Cardiac septum (tissue), 1 donor: ENCODE data around the gene CPEB1. TPM values are rescaled to one million over a fixed set of nuclear protein-coding genes. Genes with fewer than 3 reads are reported as not detected.
"Not testable (repeated sequence)": the region's sequence is repeated elsewhere in the genome, so short reads cannot be mapped to it uniquely, and the experiment has no call there.

Experiments used
- DNase-seq: peaks from one replicate; pipeline ENCODE4 v3.0.0-alpha.2; 2020; ENCODE audit warnings: low spot score
- intact Hi-C: fragments of 100-400 bp; cut with DNase I; formaldehyde crosslinking; loops from one replicate; pipeline ENCODE4 v1.14.0; 2022
- total RNA-seq: library from RNA; stranded (reverse); fragmentation: NEBNext Ultra II Directional; extraction: Animal tissue kit (Norgen Biotek cat#: 25700); gene quantifications from one replicate; pipeline ENCODE4 v1.2.1, GENCODE V29; 2021
- donor health status: DM: no; HTN: no; CAD: no.

Gene CPEB1
- total RNA-seq, 1 donor from 2014 or later: 3.1 TPM

DNA sequence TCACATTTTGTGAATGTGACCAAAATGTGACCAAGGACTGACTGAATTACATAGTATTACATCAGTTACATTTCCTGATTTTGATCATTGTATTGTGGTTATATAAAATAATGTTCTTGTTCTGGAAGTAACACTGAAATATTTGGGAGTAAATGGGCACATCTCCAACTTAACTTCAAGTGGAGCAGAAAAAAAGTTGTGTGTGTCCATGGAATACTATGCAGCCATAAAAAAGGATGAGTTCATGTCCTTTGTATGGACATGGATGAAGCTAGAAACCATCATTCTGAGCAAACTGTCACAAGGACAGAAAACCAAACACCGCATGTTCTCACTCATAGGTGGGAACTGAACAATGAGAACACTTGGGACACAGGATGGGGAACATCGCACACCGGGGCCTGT is 112.7 kb downstream of the CPEB1 start:
- DNase-seq, intact Hi-C loops: not testable (repeated sequence)

DNA sequence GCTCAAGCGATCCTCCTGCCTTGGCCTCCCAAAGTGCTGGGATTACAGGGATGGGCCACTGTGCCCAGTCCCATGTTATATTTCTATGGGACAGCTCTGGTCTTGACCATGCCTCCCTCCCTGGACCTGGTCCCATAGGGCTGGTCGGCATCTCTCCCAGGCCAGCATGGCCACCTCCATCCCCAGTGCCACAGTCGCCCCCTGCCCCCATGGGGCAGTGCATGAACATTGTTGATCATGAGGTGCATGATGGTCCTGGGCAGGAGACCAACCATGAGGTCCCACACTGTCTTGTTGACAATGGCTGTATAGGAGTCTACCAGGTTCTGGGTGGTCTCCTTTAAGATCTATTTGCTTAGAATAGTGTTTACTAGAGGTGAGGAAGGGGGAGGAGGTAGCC is 113.4 kb downstream of the CPEB1 start:
- intact Hi-C loops: no loop called here
- no peak for DNase-seq

DNA sequence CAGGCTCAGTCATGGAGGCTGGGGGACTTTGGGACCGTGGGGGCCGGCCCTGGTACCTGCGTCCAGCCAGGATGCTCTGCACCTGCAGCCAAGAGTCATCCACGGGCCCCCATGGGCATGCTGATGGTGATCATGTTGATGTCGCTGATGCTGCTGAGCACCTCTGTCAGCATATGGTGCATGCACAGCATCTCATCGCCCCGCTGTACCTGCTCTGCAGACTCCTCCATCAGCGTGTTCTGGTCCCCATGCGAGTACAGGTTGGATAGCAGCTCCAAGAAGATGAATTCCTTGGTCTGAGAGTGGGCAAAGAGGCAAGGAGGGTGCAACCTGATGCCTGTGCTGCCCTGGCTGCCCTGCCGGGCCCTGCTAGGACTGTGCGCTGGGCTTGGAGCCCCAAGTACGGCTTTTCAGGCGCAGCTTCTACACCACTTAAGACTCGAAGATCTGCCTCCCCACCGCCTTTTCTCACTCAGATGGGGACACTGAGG is 114.1 kb downstream of the CPEB1 start:
- DNase-seq: no peak
- intact Hi-C loops: no loop called here

- DNase-seq: no peak
- intact Hi-C loops: no loop called here
Measured at GRCh38 chr15:82532383-82532990, 114.7 kb downstream of the CPEB1 start.

GRCh38 chr15:82531496-82532382 is 115.4 kb downstream of the CPEB1 start:
- no peak for DNase-seq
- intact Hi-C loops: no loop called here

DNA sequence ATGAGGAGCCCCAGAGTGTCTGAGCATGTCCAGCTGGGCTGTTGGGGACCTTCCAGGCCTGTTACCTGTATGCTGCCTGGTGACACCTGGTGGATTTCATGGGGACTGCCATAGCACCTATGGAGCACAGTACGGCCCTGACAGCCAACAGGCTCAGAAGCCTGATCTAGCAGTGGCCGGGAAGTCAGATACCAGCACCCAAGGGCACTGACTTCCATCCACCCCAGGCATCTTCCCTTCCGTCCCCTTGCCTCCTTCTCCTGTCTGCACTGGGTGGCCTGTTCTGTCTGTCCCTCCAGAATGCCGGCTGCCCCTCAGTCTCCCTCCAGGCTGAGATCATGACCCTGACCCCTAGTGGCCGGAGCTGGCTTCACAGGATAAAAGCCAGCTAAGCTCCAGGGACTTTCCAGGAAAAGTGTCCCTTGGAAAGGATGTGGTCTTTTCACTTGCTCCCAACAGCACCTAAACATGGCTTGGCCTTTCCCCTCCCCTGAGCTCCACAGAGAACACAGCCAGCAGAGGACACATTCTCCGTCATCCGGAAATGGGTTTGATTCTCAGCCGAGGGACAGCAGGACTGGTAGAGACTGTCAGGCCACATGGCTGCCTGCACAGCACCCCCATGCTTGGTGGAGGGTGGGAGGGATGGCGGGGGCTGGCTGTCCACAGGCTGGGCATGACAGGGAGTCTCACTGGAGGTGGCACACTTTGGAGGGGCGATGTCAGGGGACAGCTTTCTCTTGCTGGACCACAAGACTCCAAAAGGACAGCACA is 116.4 kb downstream of the CPEB1 start:
- intact Hi-C loops: no loop called here
- DNase-seq: no peak

DNA sequence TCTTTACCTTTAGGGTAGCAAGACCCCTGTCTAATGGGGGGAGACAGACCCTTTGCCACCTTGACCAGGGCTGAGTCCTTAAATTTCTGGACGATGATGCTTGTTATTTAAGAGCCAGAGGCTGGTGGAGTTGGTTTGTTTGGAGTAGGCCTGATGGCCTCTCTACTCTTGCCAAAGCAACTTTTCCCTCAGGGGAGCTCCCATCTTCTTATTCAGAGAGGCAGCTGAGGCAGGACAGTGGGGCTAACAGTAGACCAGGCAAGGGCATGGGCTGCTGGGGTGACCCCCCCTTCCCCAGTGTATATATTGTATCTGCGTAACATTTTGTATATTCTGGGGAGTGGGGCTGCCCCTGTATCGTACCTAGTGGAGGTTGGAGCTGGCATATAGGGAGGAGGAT is 117.2 kb downstream of the CPEB1 start:
- DNase-seq: no peak
- intact Hi-C loops: no loop called here

GRCh38 chr15:82513587-82513986 is 133.6 kb downstream of the CPEB1 start:
- not testable (repeated sequence) for DNase-seq

GRCh38 chr15:82507693-82508092 is 139.5 kb downstream of the CPEB1 start:
- intact Hi-C loops: not testable (repeated sequence)

More at GRCh38 chr15:82513587-82513986, 133.6 kb downstream of the CPEB1 start:
- intact Hi-C loops: not testable (repeated sequence)

DNA sequence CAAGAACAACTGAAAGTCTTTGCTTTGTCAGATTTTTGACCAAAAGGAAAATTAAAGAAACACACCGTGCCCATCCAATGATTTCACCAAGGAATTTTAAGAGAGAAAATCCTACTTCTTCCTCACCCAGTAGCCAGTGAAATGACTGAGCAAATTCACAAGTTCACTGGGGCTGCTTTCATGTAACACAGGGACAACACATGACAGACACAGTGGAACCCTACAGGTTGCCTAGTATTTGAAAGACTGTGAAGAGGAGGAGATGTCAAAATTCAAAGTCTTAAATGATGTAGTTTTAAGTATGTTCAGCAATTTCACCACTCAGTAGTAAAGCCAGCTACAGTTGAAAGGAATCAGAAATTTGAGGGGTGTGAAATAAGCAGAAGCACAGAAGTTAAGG is 140.1 kb downstream of the CPEB1 start:
- DNase-seq, intact Hi-C loops: not testable (repeated sequence)

More at GRCh38 chr15:82507693-82508092, 139.5 kb downstream of the CPEB1 start:
- not testable (repeated sequence) for DNase-seq

GRCh38 chr15:82505842-82506241 is 141.3 kb downstream of the CPEB1 start:
- DNase-seq, intact Hi-C loops: not testable (repeated sequence)

DNA sequence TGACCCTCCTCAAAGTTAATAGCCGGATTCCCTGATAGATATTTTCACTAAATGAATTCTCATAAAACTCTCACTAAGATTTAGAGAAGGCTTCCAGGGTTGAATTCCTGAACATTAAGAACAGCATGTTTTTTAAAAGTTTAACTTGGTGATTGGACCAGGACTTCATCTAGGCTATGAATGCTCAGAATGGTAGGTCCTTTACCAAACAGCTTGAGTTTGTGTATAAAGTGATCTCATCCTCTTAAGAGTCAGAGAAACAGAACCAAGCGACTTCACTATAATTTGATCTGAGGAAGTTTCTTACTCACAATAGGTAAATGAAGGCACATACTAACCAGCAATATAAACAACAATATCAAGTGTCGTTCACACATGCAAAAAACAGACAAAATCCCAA is 143.1 kb downstream of the CPEB1 start:
- DNase-seq, intact Hi-C loops: not testable (repeated sequence)

GRCh38 chr15:82502700-82503339 is 144.3 kb downstream of the CPEB1 start:
- intact Hi-C loops, DNase-seq: not testable (repeated sequence)

GRCh38 chr15:82500772-82501171 is 146.4 kb downstream of the CPEB1 start:
- intact Hi-C loops: not testable (repeated sequence)

GRCh38 chr15:82497978-82498377 is 149.2 kb downstream of the CPEB1 start:
- intact Hi-C loops, DNase-seq: not testable (repeated sequence)

More at GRCh38 chr15:82500772-82501171, 146.4 kb downstream of the CPEB1 start:
- not testable (repeated sequence) for DNase-seq
